Muscle layer of colon (tissue), 2 donors: ENCODE results near the gene NOS1.

Source experiments
- H3K27ac ChIP-seq: one replicate; pipeline ENCODE4 v1.7.0; 2013; ENCODE audit warnings: low read depth, mild to moderate bottlenecking, low read length, moderate library complexity
- H3K27me3 ChIP-seq, 2 donors: one replicate each; pipeline ENCODE4 v1.7.0; 2013; ENCODE audit warnings: low read length in 2 of 2, mild to moderate bottlenecking in 2 of 2; ENCODE audit not compliant: insufficient read depth in 2 of 2, control insufficient read depth in 1 of 2
- H3K36me3 ChIP-seq: one replicate; pipeline ENCODE4 v1.7.0; 2013; ENCODE audit warnings: mild to moderate bottlenecking, low read length; ENCODE audit not compliant: insufficient read depth
- H3K4me1 ChIP-seq: one replicate; pipeline ENCODE4 v1.7.0; 2013; ENCODE audit warnings: mild to moderate bottlenecking, low read length; ENCODE audit not compliant: insufficient read depth
- H3K4me3 ChIP-seq, 2 donors: one replicate each; pipeline ENCODE4 v1.7.0; 2013; ENCODE audit warnings: low read length in 2 of 2, low read depth in 1 of 2, mild to moderate bottlenecking in 1 of 2, moderate library complexity in 1 of 2
- H3K9ac ChIP-seq: one replicate; pipeline ENCODE4 v1.7.0; 2013; ENCODE audit warnings: low read length
- H3K9me3 ChIP-seq: one replicate; pipeline ENCODE4 v1.7.0; 2013; ENCODE audit warnings: mild to moderate bottlenecking, low read length
- donor health status: abdominal sarcoma.
- donor health status: Adenocarcinoma of cecum.

The NOS1 gene

DNA sequence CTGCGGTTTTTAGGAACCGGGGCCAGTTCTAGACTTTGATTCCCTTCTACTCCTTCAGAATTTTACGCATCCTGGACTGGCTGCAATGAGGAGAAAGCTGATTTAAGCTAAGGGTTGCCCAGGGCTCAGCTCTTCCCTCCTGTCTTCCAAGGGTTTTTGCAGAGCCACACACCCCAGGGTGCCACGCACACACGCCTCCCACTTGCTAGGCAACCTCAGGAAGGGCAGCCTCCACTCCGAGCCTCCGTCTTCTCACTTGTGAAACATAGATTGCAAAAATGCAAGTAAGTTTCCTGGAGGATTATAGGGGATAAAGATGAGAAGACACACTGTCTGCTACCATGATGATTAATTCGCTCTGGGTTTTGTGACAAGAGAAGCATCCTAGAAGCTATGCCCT lies 31.7 kb downstream of the NOS1 start:
- no peaks in the 10 kb centered on the region for H3K36me3 ChIP-seq
- no peaks in the 10 kb centered on the region for H3K9me3 ChIP-seq
- no peak overlapping the region for H3K9ac ChIP-seq
- no peak overlapping the region for H3K4me3 ChIP-seq
- H3K27ac ChIP-seq = no peak overlapping the region
- H3K27me3 ChIP-seq = peaks cover 0 to 15% of the 10 kb centered on the region in 2 donors
- peaks cover 2% of the 10 kb centered on the region for H3K4me1 ChIP-seq

- peaks cover 0 to 12% of the 10 kb centered on the region in 2 donors for H3K27me3 ChIP-seq
- no peaks in the 10 kb centered on the region for H3K4me1 ChIP-seq
- no peak overlapping the region for H3K27ac ChIP-seq
- H3K36me3 ChIP-seq = no peaks in the 10 kb centered on the region
- no peaks in the 10 kb centered on the region for H3K9me3 ChIP-seq
- H3K9ac ChIP-seq = no peak overlapping the region
- no peak overlapping the region for H3K4me3 ChIP-seq
Observed at GRCh38 chr12:117328556-117329100, 32.8 kb downstream of the NOS1 start.

- no peaks in the 10 kb centered on the region for H3K9me3 ChIP-seq
- H3K27me3 ChIP-seq = no peaks in the 10 kb centered on the region
- no peak overlapping the region for H3K9ac ChIP-seq
- H3K27ac ChIP-seq = no peak overlapping the region
- H3K36me3 ChIP-seq = no peaks in the 10 kb centered on the region
- H3K4me1 ChIP-seq = no peaks in the 10 kb centered on the region
- H3K4me3 ChIP-seq = no peak overlapping the region
Observed at GRCh38 chr12:117322428-117322827, 39.0 kb downstream of the NOS1 start.

DNA sequence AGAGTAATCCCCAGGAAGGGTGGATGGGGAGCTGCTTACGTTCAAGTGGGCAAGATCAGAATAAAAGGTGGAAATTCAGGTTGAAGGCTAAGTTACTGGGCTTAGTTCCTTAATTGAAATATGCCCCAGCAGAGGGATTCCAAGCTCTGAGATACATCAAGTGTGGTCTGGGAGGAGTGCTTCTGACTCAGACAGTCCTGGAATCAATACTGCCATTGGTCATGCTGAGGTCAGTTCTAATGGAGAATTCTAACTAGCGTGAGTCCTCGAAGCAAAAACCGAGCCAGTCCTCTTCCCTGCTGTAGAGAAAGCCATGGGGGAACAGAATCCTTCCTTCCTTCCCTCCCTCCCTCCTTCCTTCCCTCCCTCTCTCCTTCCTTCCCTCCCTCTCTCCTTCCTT lies 39.9 kb downstream of the NOS1 start:
- H3K27ac ChIP-seq = no peak overlapping the region
- no peak overlapping the region for H3K4me3 ChIP-seq
- no peaks in the 10 kb centered on the region for H3K4me1 ChIP-seq
- H3K36me3 ChIP-seq = no peaks in the 10 kb centered on the region
- H3K27me3 ChIP-seq = no peaks in the 10 kb centered on the region
- no peaks in the 10 kb centered on the region for H3K9me3 ChIP-seq
- H3K9ac ChIP-seq = no peak overlapping the region

DNA sequence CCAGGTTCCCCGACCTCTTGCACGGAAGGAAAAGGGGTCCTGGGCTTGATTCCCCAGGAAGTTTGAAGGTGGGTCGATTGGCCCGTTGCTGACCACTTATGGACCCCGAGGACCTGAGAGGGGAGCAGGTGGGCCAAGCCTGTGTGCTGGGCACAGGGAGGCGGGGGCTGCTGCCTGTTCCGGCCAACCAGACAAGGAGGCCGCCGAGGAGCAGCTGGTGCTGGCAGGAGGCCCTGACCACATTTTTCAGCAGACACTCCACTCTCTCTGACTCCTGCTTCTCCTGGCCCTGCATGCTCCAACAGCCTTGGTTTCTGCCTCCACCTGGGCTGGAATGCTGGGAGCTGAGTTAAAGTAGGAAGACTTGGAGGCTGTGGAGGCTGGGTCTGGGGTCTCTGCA lies 42.8 kb downstream of the NOS1 start:
- H3K4me3 ChIP-seq = no peak overlapping the region
- no peaks in the 10 kb centered on the region for H3K36me3 ChIP-seq
- H3K27ac ChIP-seq = no peak overlapping the region
- no peaks in the 10 kb centered on the region for H3K27me3 ChIP-seq
- H3K4me1 ChIP-seq = no peaks in the 10 kb centered on the region
- peaks cover 3% of the 10 kb centered on the region for H3K9me3 ChIP-seq
- H3K9ac ChIP-seq = no peak overlapping the region

- H3K4me3 ChIP-seq = no peak overlapping the region
- H3K9ac ChIP-seq = no peak overlapping the region
- no peak overlapping the region for H3K27ac ChIP-seq
- H3K4me1 ChIP-seq = no peaks in the 10 kb centered on the region
- no peaks in the 10 kb centered on the region for H3K36me3 ChIP-seq
- H3K27me3 ChIP-seq = no peaks in the 10 kb centered on the region
- H3K9me3 ChIP-seq = peaks cover 3% of the 10 kb centered on the region
Observed at GRCh38 chr12:117316336-117316735, 45.1 kb downstream of the NOS1 start.

DNA sequence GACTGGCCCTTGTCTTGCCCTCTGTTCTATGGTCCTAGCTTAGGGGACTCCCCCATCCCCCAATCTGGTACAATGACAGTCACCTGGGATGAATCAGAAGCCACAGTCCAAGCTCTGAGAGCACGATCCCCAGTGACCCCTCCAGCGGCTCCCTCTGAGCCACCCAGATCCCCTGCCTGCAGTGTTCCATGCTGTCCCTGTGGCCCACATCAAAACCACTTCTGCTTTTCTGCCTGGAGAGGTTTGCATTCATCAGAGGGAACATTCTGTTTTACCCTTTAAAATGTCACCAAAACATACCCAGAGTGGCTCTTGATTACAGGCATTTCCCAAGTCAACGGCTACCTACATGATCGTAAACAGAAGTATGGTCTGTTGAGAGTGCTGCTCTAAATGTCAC lies 47.5 kb downstream of the NOS1 start:
- Histone ChIP-seq H3K4me1 (no peaks in the 10 kb centered on the region), H3K4me3 (no peak overlapping the region), H3K27me3 (no peaks in the 10 kb centered on the region), H3K9me3 (peaks cover 3% of the 10 kb centered on the region), H3K9ac (no peak overlapping the region), H3K36me3 (no peaks in the 10 kb centered on the region), H3K27ac (no peak overlapping the region)

- H3K4me1 ChIP-seq = no peaks in the 10 kb centered on the region
- H3K36me3 ChIP-seq = no peaks in the 10 kb centered on the region
- no peaks in the 10 kb centered on the region for H3K27me3 ChIP-seq
- H3K4me3 ChIP-seq = no peak overlapping the region
- peaks cover 3% of the 10 kb centered on the region for H3K9me3 ChIP-seq
- H3K27ac ChIP-seq = no peak overlapping the region
- H3K9ac ChIP-seq = no peak overlapping the region
Observed at GRCh38 chr12:117312770-117313169, 48.7 kb downstream of the NOS1 start.

- Histone ChIP-seq H3K4me1 (no peaks in the 10 kb centered on the region), H3K9ac (no peak overlapping the region), H3K27ac (no peak overlapping the region), H3K27me3 (no peaks in the 10 kb centered on the region), H3K4me3 (no peak overlapping the region), H3K9me3 (no peaks in the 10 kb centered on the region), H3K36me3 (no peaks in the 10 kb centered on the region)
Observed at GRCh38 chr12:117309276-117309925, 52.0 kb downstream of the NOS1 start.

DNA sequence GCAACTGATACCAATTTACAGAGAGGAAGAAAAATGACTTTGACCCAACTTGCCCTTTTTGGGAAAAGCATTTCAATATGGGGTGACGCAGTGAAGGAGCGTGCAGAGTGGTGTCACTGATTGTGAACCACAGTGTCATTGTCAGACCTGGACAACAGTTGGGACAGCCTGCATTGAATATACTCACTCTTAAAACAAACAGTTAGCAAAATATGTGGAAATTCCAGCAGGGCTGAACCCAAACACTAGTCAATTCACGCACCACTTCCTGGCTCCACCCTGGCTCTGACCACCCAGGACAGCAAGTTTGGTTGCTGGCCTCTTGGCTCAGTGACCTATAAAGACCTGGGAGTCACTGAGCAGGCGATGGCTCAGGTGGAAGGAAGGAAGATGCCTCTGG lies 61.3 kb downstream of the NOS1 start:
- Histone ChIP-seq H3K36me3 (no peaks in the 10 kb centered on the region), H3K4me3 (no peak overlapping the region), H3K9ac (no peak overlapping the region), H3K4me1 (no peaks in the 10 kb centered on the region), H3K27me3 (no peaks in the 10 kb centered on the region), H3K9me3 (no peaks in the 10 kb centered on the region), H3K27ac (no peak overlapping the region)

DNA sequence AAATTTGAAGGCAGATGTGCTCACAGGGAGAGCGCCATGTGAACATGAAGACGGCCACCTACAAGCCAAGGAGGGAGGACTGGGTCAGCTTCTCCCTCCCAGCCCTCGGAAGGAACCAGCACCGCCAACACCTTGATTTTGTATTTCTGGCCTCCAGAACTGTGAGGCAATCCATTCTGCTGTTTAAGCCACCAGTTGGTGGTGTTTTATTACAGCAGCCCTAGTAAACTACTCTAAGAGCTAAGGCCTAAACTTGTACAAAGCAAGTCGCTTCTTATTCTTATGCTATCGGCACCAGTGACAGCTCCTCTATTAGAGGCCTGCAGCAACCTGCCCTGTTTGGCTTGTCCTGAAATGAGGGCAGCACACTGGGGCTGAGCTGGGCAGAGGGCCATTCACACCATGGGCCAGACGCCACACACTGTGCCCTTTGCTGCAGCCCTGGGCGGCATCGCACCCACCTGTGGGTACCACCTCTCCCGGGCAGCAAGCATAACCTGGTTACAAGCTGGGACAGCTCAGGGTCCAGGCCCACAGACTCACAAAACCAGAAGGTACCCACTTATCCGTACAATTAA lies 62.7 kb downstream of the NOS1 start:
- no peak overlapping the region for H3K27ac ChIP-seq
- H3K9me3 ChIP-seq = no peaks in the 10 kb centered on the region
- H3K4me1 ChIP-seq = no peaks in the 10 kb centered on the region
- H3K36me3 ChIP-seq = no peaks in the 10 kb centered on the region
- H3K9ac ChIP-seq = no peak overlapping the region
- no peaks in the 10 kb centered on the region for H3K27me3 ChIP-seq
- H3K4me3 ChIP-seq = no peak overlapping the region

- Histone ChIP-seq H3K9me3 (no peaks in the 10 kb centered on the region), H3K36me3 (no peaks in the 10 kb centered on the region), H3K27me3 (no peaks in the 10 kb centered on the region), H3K9ac (no peak overlapping the region), H3K4me3 (no peak overlapping the region), H3K27ac (no peak overlapping the region), H3K4me1 (no peaks in the 10 kb centered on the region)
Observed at GRCh38 chr12:117298191-117298590, 63.2 kb downstream of the NOS1 start.
